GM10248 (cell line): Measurements from ENCODE around the gene CNFN.

ENCODE experiments used
- CTCF ChIA-PET: fragments of 300-600 bp; sonication (Branson Sonifier 250); formaldehyde crosslinking; extraction: SDS; loops from one replicate; lab custom pipeline; 2021; ENCODE audit warnings: antibody characterized with exemption; lab: Yijun Ruan, JAX
- POLR2A ChIA-PET: fragments of 350-650 bp; sonication (Branson Sonifier 250); formaldehyde crosslinking; extraction: SDS; loops from one replicate; lab custom pipeline; 2020; ENCODE audit warnings: antibody characterized with exemption; lab: Yijun Ruan, JAX
- DNase-seq: peaks from one replicate; pipeline ENCODE4 v3.0.0; 2012; ENCODE audit errors: extremely low spot score
- TF ChIP-seq, protein P1 (sequence below): IDR thresholded peaks from 2 replicates; pipeline ENCODE4 v1.5.1; 2012; ENCODE audit warnings: mild to moderate bottlenecking, low read depth; ENCODE audit errors: extremely low read depth, missing control alignments, control extremely low read depth

CNFN gene

DNA sequence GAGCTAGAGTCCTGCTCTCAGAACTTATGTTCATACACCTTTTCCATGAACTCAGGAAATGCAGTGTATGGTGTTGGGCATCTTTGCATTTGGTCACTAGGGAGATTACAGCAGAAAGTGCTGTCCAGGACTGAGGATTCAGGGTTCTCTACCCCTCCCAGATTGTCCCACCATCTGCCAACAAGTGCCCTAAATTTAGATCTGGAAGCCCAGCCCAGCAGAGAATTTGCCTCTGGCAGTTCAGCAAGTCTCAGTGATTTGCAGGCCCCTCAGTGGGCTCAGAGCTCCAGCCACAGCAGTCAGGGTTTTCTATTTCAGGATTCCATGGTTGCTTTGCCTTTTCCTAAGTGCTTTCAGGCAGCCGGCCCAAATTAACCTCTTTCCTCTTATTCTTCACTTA is 23.4 kb downstream of the CNFN start:
- ChIA-PET CTCF (no interaction called here), POLR2A (no interaction called here)
- no peak for DNase-seq
- TF ChIP-seq, protein P1, sequence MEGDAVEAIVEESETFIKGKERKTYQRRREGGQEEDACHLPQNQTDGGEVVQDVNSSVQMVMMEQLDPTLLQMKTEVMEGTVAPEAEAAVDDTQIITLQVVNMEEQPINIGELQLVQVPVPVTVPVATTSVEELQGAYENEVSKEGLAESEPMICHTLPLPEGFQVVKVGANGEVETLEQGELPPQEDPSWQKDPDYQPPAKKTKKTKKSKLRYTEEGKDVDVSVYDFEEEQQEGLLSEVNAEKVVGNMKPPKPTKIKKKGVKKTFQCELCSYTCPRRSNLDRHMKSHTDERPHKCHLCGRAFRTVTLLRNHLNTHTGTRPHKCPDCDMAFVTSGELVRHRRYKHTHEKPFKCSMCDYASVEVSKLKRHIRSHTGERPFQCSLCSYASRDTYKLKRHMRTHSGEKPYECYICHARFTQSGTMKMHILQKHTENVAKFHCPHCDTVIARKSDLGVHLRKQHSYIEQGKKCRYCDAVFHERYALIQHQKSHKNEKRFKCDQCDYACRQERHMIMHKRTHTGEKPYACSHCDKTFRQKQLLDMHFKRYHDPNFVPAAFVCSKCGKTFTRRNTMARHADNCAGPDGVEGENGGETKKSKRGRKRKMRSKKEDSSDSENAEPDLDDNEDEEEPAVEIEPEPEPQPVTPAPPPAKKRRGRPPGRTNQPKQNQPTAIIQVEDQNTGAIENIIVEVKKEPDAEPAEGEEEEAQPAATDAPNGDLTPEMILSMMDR: no peak

GRCh38 chr19:42363614-42364346 is 26.3 kb downstream of the CNFN start:
- TF ChIP-seq, protein P1: no peak
- peak; percentile 71 for DNase-seq
- ChIA-PET POLR2A (no interaction called here), CTCF (interaction anchor here (0.9 to 1.8 kb wide), 2 partner anchors 16 to 56 kb away, joined by 4 read pairs; no protein-coding TSS in a partner anchor)

GRCh38 chr19:42362891-42363440 is 27.1 kb downstream of the CNFN start:
- DNase-seq: no peak
- CTCF ChIA-PET: no interaction called here

GRCh38 chr19:42362342-42362741 is 27.8 kb downstream of the CNFN start:
- TF ChIP-seq, protein P1: no peak
- no peak for DNase-seq
- POLR2A ChIA-PET: no interaction called here
- CTCF ChIA-PET: no interaction called here

More at GRCh38 chr19:42362891-42363440, 27.1 kb downstream of the CNFN start:
- TF ChIP-seq, protein P1: no peak
- POLR2A ChIA-PET: no interaction called here

DNA sequence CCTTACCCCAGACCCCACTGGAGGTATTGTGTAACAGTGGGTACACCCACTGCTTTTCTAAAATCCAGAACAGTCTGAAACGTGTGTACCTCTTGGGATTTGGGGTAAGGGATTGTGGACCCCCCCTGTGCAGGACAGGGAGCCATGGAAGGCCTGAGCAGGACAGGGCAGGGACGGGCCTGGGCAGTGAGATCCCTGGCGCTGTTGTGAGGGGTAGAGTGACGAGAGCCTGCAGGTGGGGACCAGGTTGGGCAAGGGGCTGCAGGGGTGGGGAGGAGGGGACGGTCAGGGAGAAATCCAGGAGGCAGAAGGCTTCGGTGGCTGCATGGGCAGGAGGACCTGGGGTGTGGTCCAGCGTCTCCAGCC is 28.6 kb downstream of the CNFN start:
- ChIA-PET POLR2A (no interaction called here), CTCF (no interaction called here)
- TF ChIP-seq, protein P1: no peak
- no peak for DNase-seq

DNA sequence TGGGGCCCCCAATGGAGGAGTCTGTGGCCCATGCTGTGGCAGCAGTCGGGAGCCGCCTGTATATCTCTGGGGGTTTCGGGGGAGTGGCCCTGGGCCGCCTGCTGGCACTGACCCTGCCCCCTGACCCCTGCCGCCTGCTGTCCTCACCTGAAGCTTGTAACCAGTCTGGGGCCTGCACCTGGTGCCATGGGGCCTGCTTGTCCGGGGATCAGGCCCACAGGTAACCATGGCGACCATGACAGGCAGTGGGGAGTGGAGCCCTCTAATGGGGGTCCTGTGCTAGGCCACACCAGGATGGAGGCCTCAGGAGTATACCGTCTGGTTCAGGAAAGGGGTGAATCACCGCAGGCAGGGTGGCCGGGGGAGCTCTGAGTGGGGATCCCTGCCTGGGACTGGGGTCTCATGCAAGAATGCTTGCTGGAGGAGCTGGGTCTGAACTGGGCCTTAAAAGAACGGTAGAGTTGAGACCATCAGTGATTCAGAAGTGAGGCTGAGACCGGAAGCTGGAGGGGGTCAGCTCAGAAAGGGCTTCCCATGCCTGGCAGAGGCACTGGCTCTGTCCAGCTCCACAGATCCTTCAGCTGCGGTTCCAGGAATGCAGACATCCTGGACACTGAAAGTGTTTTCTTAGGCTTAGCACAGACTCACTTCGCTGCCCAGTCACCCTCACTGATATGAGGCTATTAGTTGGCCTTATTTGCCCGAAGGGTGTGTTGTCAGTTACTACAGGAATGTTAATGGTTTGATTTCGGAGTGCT is 29.1 kb downstream of the CNFN start:
- TF ChIP-seq, protein P1: no peak
- CTCF ChIA-PET: no interaction called here

More for the DNA sequence above, 29.1 kb downstream of the CNFN start:
- POLR2A ChIA-PET: interaction anchor here (0.6 kb wide), 1 partner anchor 130 kb away, joined by 5 read pairs; no protein-coding TSS in a partner anchor
- DNase-seq: no peak
